ENCODE results near the gene TFF2.

DNA sequence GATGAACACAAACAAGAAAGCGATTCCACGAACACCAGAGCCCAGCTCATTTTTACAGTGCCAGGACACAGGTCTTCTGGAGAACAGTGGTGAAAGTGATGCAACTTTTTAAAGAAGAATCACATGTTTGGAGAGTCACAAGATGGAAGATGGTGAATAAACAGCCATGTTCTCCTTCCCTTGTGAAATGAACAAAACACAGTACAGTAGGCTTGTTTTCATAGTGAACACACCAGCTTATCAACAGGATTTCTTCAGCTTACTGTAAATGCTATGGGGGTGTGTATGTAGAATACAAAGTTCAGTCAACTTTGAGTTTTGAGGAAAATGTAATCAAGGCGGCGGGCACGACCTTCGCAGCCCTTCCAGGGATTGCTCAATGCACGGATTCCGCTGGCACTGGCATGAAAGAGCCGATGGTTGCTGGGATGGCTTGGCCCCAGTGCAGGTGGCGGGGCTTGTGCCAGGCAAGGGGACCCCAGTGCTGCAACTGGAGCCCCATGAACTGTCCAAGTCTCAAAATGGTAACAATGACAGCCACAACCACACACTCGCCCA is 35.3 kb upstream of the TFF2 start:
- TF ChIP-seq, protein P1, sequence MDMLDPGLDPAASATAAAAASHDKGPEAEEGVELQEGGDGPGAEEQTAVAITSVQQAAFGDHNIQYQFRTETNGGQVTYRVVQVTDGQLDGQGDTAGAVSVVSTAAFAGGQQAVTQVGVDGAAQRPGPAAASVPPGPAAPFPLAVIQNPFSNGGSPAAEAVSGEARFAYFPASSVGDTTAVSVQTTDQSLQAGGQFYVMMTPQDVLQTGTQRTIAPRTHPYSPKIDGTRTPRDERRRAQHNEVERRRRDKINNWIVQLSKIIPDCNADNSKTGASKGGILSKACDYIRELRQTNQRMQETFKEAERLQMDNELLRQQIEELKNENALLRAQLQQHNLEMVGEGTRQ (IDR thresholded peaks at IDR 0.05; ENCODE audit: low read depth, low read length) = no peak
- TF ChIP-seq MXI1 (IDR thresholded peaks at IDR 0.05; ENCODE audit: borderline replicate concordance, low read depth, low read length) = no peak
- TF ChIP-seq, protein P2, sequence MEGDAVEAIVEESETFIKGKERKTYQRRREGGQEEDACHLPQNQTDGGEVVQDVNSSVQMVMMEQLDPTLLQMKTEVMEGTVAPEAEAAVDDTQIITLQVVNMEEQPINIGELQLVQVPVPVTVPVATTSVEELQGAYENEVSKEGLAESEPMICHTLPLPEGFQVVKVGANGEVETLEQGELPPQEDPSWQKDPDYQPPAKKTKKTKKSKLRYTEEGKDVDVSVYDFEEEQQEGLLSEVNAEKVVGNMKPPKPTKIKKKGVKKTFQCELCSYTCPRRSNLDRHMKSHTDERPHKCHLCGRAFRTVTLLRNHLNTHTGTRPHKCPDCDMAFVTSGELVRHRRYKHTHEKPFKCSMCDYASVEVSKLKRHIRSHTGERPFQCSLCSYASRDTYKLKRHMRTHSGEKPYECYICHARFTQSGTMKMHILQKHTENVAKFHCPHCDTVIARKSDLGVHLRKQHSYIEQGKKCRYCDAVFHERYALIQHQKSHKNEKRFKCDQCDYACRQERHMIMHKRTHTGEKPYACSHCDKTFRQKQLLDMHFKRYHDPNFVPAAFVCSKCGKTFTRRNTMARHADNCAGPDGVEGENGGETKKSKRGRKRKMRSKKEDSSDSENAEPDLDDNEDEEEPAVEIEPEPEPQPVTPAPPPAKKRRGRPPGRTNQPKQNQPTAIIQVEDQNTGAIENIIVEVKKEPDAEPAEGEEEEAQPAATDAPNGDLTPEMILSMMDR (conservative IDR thresholded peaks at IDR 0.05; ENCODE audit: low read depth, low read length) = no peak
